Right lobe of liver (tissue), 4 donors: Measurements from ENCODE around the gene CORO7.

Experiments used
- CTCF ChIP-seq, 4 donors: fragments of 200-600 bp in 3 of 4; fragments of 450-650 bp in 1 of 4; IDR thresholded peaks; one replicate each; pipeline versions ENCODE4 v1.5.1 to v1.8.0; 2016 to 2022; ENCODE audit warnings: antibody characterized with exemption in 4 of 4, mild to moderate bottlenecking in 2 of 4
- POLR2A ChIP-seq: fragments of 450-650 bp; IDR thresholded peaks from one replicate; pipeline ENCODE4 v1.6.1; 2017; ENCODE audit warnings: antibody characterized with exemption, mild to moderate bottlenecking
- donor health status: DM: no; HTN: no; CAD: no.
- donor health status: DM: no; HTN: no; CAD: no.
- donor health status: DM: no; HTN: yes; CAD: no.

GRCh38 chr16:4433914-4434787, 17.8 kb upstream of the CORO7 start:
- TF ChIP-seq CTCF (IDR thresholded peaks at IDR 0.05), result no peak
- no peak for TF ChIP-seq POLR2A
